HG02642 (cell line): Measurements from ENCODE around the gene RAB33A.
"Not testable (repeated sequence)": the region's sequence is repeated elsewhere in the genome, so short reads cannot be mapped to it uniquely, and the experiment has no call there.

ENCODE experiments used
- ATAC-seq: cut with Tn5 transposase; IDR thresholded peaks from one replicate; pipeline ENCODE4 v1.9.1; 2021; ENCODE audit warnings: mild to moderate bottlenecking; ENCODE audit not compliant: unreplicated experiment, poor library complexity

The RAB33A gene

DNA sequence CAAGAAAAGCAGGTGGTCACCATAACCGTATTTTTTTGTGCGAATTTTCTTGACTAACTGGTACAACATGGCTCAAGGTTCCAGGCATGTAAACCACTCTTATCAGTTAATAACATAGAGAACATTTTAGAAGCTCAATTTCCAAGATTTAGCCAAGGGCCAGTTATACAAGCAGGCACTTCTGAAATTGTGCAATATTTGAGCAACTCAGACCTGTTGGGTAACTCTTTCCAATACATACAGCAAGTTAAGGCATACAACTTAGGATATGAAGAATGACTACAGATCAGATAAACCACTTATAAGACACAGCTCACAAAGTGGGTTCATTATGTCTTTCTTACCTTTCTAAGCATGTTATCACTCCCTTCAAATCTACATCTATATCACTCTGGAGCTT lies 53.0 kb downstream of the RAB33A start:
- ATAC-seq, result no peak

DNA sequence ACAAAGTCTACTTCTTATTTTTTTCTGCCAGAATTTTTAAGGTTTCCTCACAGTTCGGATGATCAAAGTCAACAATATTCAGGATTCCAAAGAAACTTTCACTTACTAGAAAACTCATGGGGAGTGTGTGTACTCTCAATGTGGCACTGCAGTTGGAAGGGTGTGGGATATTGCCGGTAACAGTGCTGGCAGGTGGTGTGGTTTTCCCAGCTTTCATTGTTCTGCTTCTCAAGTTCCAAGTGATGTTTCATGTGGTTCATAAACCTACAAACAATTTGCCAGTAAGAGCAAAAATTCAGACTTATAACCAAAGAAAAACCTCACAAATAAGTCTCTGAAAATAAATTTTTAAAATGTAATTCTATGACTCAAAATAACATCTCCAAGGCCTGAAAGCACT lies 57.1 kb downstream of the RAB33A start:
- no peak for ATAC-seq

DNA sequence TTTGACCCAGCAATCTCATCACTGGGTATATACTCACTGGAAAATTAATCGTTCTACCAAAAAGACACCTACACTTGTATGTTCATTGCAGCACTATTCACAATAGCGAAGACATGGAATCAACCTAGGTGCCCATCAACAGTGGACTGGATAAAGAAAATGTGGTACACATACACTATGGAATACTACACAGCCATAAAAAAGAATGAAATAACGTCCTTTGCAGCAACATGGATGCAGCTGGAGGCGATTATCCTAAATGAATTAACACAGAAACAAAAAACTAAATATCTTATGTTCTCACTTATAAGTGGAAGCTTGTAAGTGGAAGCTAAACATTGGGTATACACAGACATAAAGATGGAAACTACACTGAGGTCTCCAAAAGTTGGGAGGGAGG lies 59.4 kb downstream of the RAB33A start:
- not testable (repeated sequence) for ATAC-seq
